Natural killer cell (primary cell): ENCODE results near the gene ZKSCAN1. TPM values are rescaled to one million over a fixed set of nuclear protein-coding genes. Genes with fewer than 3 reads are reported as not detected.

Source experiments
- ATAC-seq, 3 donors: fragments of 150-1000 bp in 2 of 3; fragments of 200-7000 bp in 1 of 3; cut with Tn5 transposase; 1 replicate in 1 of 3; 2 replicates in 2 of 3; pipeline ENCODE4 v1.10.0; 2021; ENCODE audit warnings: mild to moderate bottlenecking in 2 of 3, moderate library complexity in 2 of 3
- DNase-seq, 2 donors: peaks; one replicate each; pipeline versions ENCODE4 v3.0.0 to v3.0.0-alpha.2; 2013 to 2021; ENCODE audit warnings: mixed read lengths in 1 of 2
- H3K27ac ChIP-seq: one replicate; pipeline ENCODE4 v1.5.1; 2013; ENCODE audit warnings: mild to moderate bottlenecking, low read length
- H3K27me3 ChIP-seq: one replicate; pipeline ENCODE4 v1.6.1; 2013; ENCODE audit warnings: low read length; ENCODE audit not compliant: control insufficient read depth, insufficient read depth
- H3K36me3 ChIP-seq: one replicate; pipeline ENCODE4 v1.6.1; 2013; ENCODE audit warnings: low read length; ENCODE audit not compliant: control insufficient read depth, insufficient read depth
- H3K4me1 ChIP-seq: one replicate; pipeline ENCODE4 v1.6.1; 2013; ENCODE audit warnings: low read length; ENCODE audit not compliant: control insufficient read depth, insufficient read depth
- H3K4me3 ChIP-seq: one replicate; pipeline ENCODE4 v1.5.1; 2013; ENCODE audit warnings: low read length
- H3K9me3 ChIP-seq: one replicate; pipeline ENCODE4 v1.6.1; 2013; ENCODE audit warnings: low read length; ENCODE audit not compliant: control insufficient read depth, insufficient read depth
- H3K27ac Mint-ChIP-seq, 2 donors: one replicate each; pipeline ENCODE4 v1.8.0; 2022; ENCODE audit warnings: mild to moderate bottlenecking in 2 of 2, mixed read lengths in 2 of 2, moderate library complexity in 1 of 2
- H3K27me3 Mint-ChIP-seq, 2 donors: one replicate each; pipeline ENCODE4 v1.8.0; 2022; ENCODE audit warnings: low read depth in 2 of 2, mixed read lengths in 2 of 2
- H3K36me3 Mint-ChIP-seq: one replicate; pipeline ENCODE4 v1.8.0; 2022; ENCODE audit warnings: mixed read lengths
- H3K4me1 Mint-ChIP-seq, 2 donors: one replicate each; pipeline ENCODE4 v1.8.0; 2022; ENCODE audit warnings: mixed read lengths in 2 of 2
- H3K4me3 Mint-ChIP-seq: one replicate; pipeline ENCODE4 v1.8.0; 2022; ENCODE audit warnings: mild to moderate bottlenecking, moderate library complexity, mixed read lengths
- H3K9me3 Mint-ChIP-seq, 2 donors: one replicate each; pipeline ENCODE4 v1.8.0; 2022; ENCODE audit warnings: mixed read lengths in 2 of 2
- CTCF ChIP-seq: fragments of 200-600 bp; IDR thresholded peaks from one replicate; pipeline ENCODE4 v1.8.0; 2022; ENCODE audit warnings: antibody characterized with exemption
- WGBS: methylation state at CpG from one replicate; pipeline ENCODE4 v1.1.7; 2013; ENCODE audit warnings: missing lambda C conversion rate; ENCODE audit not compliant: insufficient coverage; 5-methylcytosine and 5-hydroxymethylcytosine counted together
- intact Hi-C: fragments of 100-400 bp; cut with micrococcal nuclease; formaldehyde crosslinking; loops from one replicate; pipeline ENCODE4 v1.14.2; 2022
- total RNA-seq, 4 donors: library from RNA; stranded (reverse); fragments of 120-200 nt in 1 of 4; gene quantifications; one replicate each; pipeline versions ENCODE4 v1.2.3 to v1.2.4, GENCODE V29; 2013 to 2022

The ZKSCAN1 gene
- total RNA-seq, 3 donors from 2014 or later (not counting 1 experiment from before 2014, with no cell fraction given), result 57.6 to 62.5 (median 60.8) TPM

- DNase-seq, result no peak
- Histone ChIP-seq H3K4me3 (peak overlapping the region; percentile 95), H3K36me3 (peaks cover 38% of the 10 kb centered on the region), H3K9me3 (no peaks in the 10 kb centered on the region), H3K27ac (peak overlapping the region; percentile 76), H3K27me3 (no peaks in the 10 kb centered on the region), H3K4me1 (peaks cover 14% of the 10 kb centered on the region)
- Mint-ChIP-seq H3K9me3 (no peaks in the 10 kb centered on the region), H3K4me1 (peaks cover 9 to 29% of the 10 kb centered on the region in 2 donors), H3K4me3 (peak overlapping the region; percentile 86), H3K36me3 (peaks cover 8% of the 10 kb centered on the region), H3K27ac (peak overlapping the region; percentile 79 to 88), H3K27me3 (no peaks in the 10 kb centered on the region)
- no peak for TF ChIP-seq CTCF
- no peak for ATAC-seq
- intact Hi-C loops, result no loop called here
- 64% methylated on average over 7 of the region's 7 CpGs for WGBS
These were observed 74.2 kb downstream of the ZKSCAN1 start for GRCh38 chr7:100089458-100090196.

GRCh38 chr7:100090527-100091410, 75.4 kb downstream of the ZKSCAN1 start:
- WGBS, result 84% methylated on average over 12 of the region's 14 CpGs
- peak overlapping the region; percentile 86 for H3K4me3 Mint-ChIP-seq
- H3K27me3 Mint-ChIP-seq, result no peaks in the 10 kb centered on the region

More at GRCh38 chr7:100090527-100091410, 75.4 kb downstream of the ZKSCAN1 start:
- no peak overlapping the region for H3K27ac ChIP-seq
- Mint-ChIP-seq H3K36me3 (peaks cover 8% of the 10 kb centered on the region), H3K27ac (peak overlapping the region; percentile 16 to 79), H3K4me1 (peaks cover 9 to 32% of the 10 kb centered on the region in 2 donors), H3K9me3 (no peaks in the 10 kb centered on the region)
- no peaks in the 10 kb centered on the region for H3K27me3 ChIP-seq
- peaks cover 50% of the 10 kb centered on the region for H3K36me3 ChIP-seq
- intact Hi-C loops, result no loop called here
- no peak for TF ChIP-seq CTCF
- H3K4me1 ChIP-seq, result peaks cover 14% of the 10 kb centered on the region
- ATAC-seq (no peak), DNase-seq (no peak)
- H3K4me3 ChIP-seq, result no peak overlapping the region
- H3K9me3 ChIP-seq, result no peaks in the 10 kb centered on the region

Other genes with a start within 250 kb of the ZKSCAN1 start
- not detected for gene CYP3A4, start 231.4 kb upstream of the ZKSCAN1 start, total RNA-seq
- not detected for gene CYP3A43, start 187.6 kb upstream of the ZKSCAN1 start, total RNA-seq
- gene OR2AE1, start 138.6 kb upstream of the ZKSCAN1 start, total RNA-seq, result not detected
- 10 to 100 TPM; 16.8 to 28.1 (median 22.4) TPM for gene TRIM4, start 96.1 kb upstream of the ZKSCAN1 start, total RNA-seq
- gene GJC3, start 86.0 kb upstream of the ZKSCAN1 start, total RNA-seq, result not detected
- not detected for gene AZGP1, start 39.6 kb upstream of the ZKSCAN1 start, total RNA-seq
- 1 to 10 TPM; 6.2 to 8.9 (median 7.2) TPM for gene ZSCAN21, start 34.2 kb downstream of the ZKSCAN1 start, total RNA-seq
- gene ZNF3, start 66.1 kb downstream of the ZKSCAN1 start, total RNA-seq, result 10 to 100 TPM; 37.8 to 51.6 (median 49.0) TPM
- 10 to 100 TPM; 79.0 to 94.6 (median 84.4) TPM for gene COPS6, start 73.4 kb downstream of the ZKSCAN1 start, total RNA-seq
- gene MCM7, start 85.8 kb downstream of the ZKSCAN1 start, total RNA-seq, result 100 to 1,000 TPM; 112 to 214 (median 137) TPM
- 10 to 100 TPM in 2 of 3 donors, 1 to 10 TPM in 1; 8.4 to 12.8 (median 12.7) TPM for gene AP4M1, start 86.0 kb downstream of the ZKSCAN1 start, total RNA-seq
- gene TAF6, start 103.8 kb downstream of the ZKSCAN1 start, total RNA-seq, result 10 to 100 TPM; 42.2 to 56.8 (median 47.9) TPM
- 10 to 100 TPM; 19.1 to 25.8 (median 23.9) TPM for gene CNPY4, start 104.0 kb downstream of the ZKSCAN1 start, total RNA-seq
- 1 to 10 TPM; 2.8 to 4.3 (median 4.1) TPM for gene MBLAC1, start 111.4 kb downstream of the ZKSCAN1 start, total RNA-seq
- 100 to 1,000 TPM; 148 to 161 (median 156) TPM for gene LAMTOR4, start 133.3 kb downstream of the ZKSCAN1 start, total RNA-seq
- 10 to 100 TPM; 55.1 to 59.2 (median 56.5) TPM for gene TRAPPC14, start 143.1 kb downstream of the ZKSCAN1 start, total RNA-seq
- under 1 TPM; 0.78 to 0.95 (median 0.78) TPM for gene GAL3ST4, start 153.0 kb downstream of the ZKSCAN1 start, total RNA-seq
- 1 to 10 TPM; 1.9 to 2.4 (median 2.3) TPM for gene GPC2, start 161.8 kb downstream of the ZKSCAN1 start, total RNA-seq
- gene STAG3, start 162.3 kb downstream of the ZKSCAN1 start, total RNA-seq, result 1 to 10 TPM; 5.0 to 5.6 (median 5.5) TPM
- gene PVRIG, start 204.4 kb downstream of the ZKSCAN1 start, total RNA-seq, result 10 to 100 TPM; 45.6 to 84.1 (median 52.9) TPM